B cell (primary cell): ENCODE results near the gene OR2AT4. TPM values are rescaled to one million over a fixed set of nuclear protein-coding genes. Genes with fewer than 3 reads are reported as not detected.

ENCODE experiments used
- ATAC-seq: fragments of 200-7000 bp; cut with Tn5 transposase; one replicate; pipeline ENCODE4 v1.10.0; 2021; ENCODE audit warnings: low read depth, mild to moderate bottlenecking, moderate number of reproducible peaks, moderate library complexity
- CTCF ChIA-PET: fragments of 350-600 bp; sonication (Branson Sonifier 250); formaldehyde crosslinking; loops from one replicate; lab custom pipeline; 2021; ENCODE audit warnings: antibody characterized with exemption, inconsistent platforms; lab: Charles Lee
- POLR2A ChIA-PET: fragments of 350-600 bp; sonication (Branson Sonifier 250); formaldehyde crosslinking; loops from one replicate; lab custom pipeline; 2021; ENCODE audit warnings: antibody characterized with exemption; lab: Charles Lee
- DNase-seq: peaks from one replicate; pipeline ENCODE4 v3.0.0; 2013
- H2AFZ ChIP-seq: 2 replicates; pipeline ENCODE4 v1.6.1; 2012; ENCODE audit warnings: mild to moderate bottlenecking, low read depth, low read length; ENCODE audit not compliant: insufficient read depth, poor library complexity, severe bottlenecking
- H3K27ac ChIP-seq, 2 donors: 1 replicate in 1 of 2; 2 replicates in 1 of 2; pipeline ENCODE4 v1.5.1; 2012 to 2013; ENCODE audit warnings: low read length in 2 of 2, mild to moderate bottlenecking in 2 of 2, moderate library complexity in 1 of 2
- H3K27me3 ChIP-seq, 4 experiments: fragments of 200-600 bp in 1 of 4; sonication (generic) in 1 of 4; replicated peaks in 1 of 4; 1 replicate in 2 of 4; 2 replicates in 2 of 4; pipeline versions ENCODE4 v1.6.1 to v1.7.0; 2013 to 2016; ENCODE audit warnings: low read length in 3 of 4, mild to moderate bottlenecking in 2 of 4, mixed read lengths in 1 of 4, moderate library complexity in 1 of 4; ENCODE audit not compliant: insufficient read depth in 4 of 4, control insufficient read depth in 3 of 4; ENCODE audit errors: control extremely low read depth in 1 of 4
- H3K36me3 ChIP-seq, 2 experiments: replicated peaks in 1 of 2; 1 replicate in 1 of 2; 2 replicates in 1 of 2; pipeline versions ENCODE4 v1.6.1 to v1.7.1; 2013; ENCODE audit warnings: low read length in 1 of 2; ENCODE audit not compliant: insufficient read depth in 2 of 2, control insufficient read depth in 1 of 2; ENCODE audit errors: control extremely low read depth in 1 of 2, extremely low read depth in 1 of 2
- H3K4me1 ChIP-seq, 2 donors: fragments of 200-600 bp in 1 of 2; sonication (generic) in 1 of 2; 1 replicate in 1 of 2; 2 replicates in 1 of 2; pipeline versions ENCODE4 v1.5.1 to v1.6.1; 2013 to 2017; ENCODE audit warnings: low read length in 2 of 2; ENCODE audit not compliant: control insufficient read depth in 2 of 2, insufficient read depth in 2 of 2
- H3K4me2 ChIP-seq: replicated peaks from 2 replicates; pipeline ENCODE3; 2012; ENCODE audit warnings: mild to moderate bottlenecking, low read depth, low read length; ENCODE audit not compliant: poor library complexity, severe bottlenecking
- H3K4me3 ChIP-seq, 5 experiments: fragments of 200-600 bp in 1 of 5; sonication (generic) in 1 of 5; 1 replicate in 3 of 5; 2 replicates in 2 of 5; pipeline versions ENCODE4 v1.5.1 to v1.7.0; 2011 to 2016; ENCODE audit warnings: low read length in 4 of 5, mild to moderate bottlenecking in 4 of 5, low read depth in 2 of 5, control low read depth in 1 of 5, moderate library complexity in 1 of 5; ENCODE audit not compliant: insufficient read depth in 1 of 5; ENCODE audit errors: control extremely low read depth in 1 of 5, extremely low read depth in 1 of 5
- H3K79me2 ChIP-seq: fragments of 200-600 bp; sonication (generic); one replicate; pipeline ENCODE4 v1.6.0; 2016; ENCODE audit warnings: low read length; ENCODE audit not compliant: control insufficient read depth, insufficient read depth
- H3K9ac ChIP-seq: fragments of 200-600 bp; sonication (generic); 2 replicates; pipeline ENCODE4 v1.6.1; 2017; ENCODE audit warnings: mild to moderate bottlenecking, low read length, moderate library complexity
- H3K9me3 ChIP-seq, 3 donors: one replicate each; pipeline versions ENCODE4 v1.6.1 to v1.7.1; 2013; ENCODE audit warnings: low read length in 2 of 3; ENCODE audit not compliant: control insufficient read depth in 2 of 3, insufficient read depth in 1 of 3; ENCODE audit errors: control extremely low read depth in 1 of 3
- H4K20me1 ChIP-seq: 2 replicates; pipeline ENCODE4 v1.6.0; 2012; ENCODE audit warnings: mild to moderate bottlenecking, low read length; ENCODE audit not compliant: insufficient read depth, control insufficient read depth, poor library complexity, severe bottlenecking
- H3K27ac Mint-ChIP-seq: one replicate; pipeline ENCODE4 v1.8.0; 2021; ENCODE audit warnings: mixed read lengths
- H3K27me3 Mint-ChIP-seq: one replicate; pipeline ENCODE4 v1.8.0; 2021; ENCODE audit warnings: mixed read lengths
- H3K4me1 Mint-ChIP-seq: one replicate; pipeline ENCODE4 v1.8.0; 2021; ENCODE audit warnings: mixed read lengths
- H3K4me3 Mint-ChIP-seq: one replicate; pipeline ENCODE4 v1.8.0; 2021; ENCODE audit warnings: mixed read lengths
- H3K9me3 Mint-ChIP-seq: one replicate; pipeline ENCODE4 v1.8.0; 2022; ENCODE audit warnings: mixed read lengths; ENCODE audit not compliant: insufficient read depth
- EZH2 ChIP-seq: IDR thresholded peaks from 2 replicates; pipeline ENCODE4 v1.6.1; 2012; ENCODE audit warnings: borderline replicate concordance, low read depth, mild to moderate bottlenecking, moderate library complexity, low read length; ENCODE audit not compliant: insufficient read depth, poor library complexity, severe bottlenecking
- WGBS: methylation state at CpG from one replicate; pipeline ENCODE4 v1.1.5; 2013; ENCODE audit warnings: missing lambda C conversion rate; ENCODE audit not compliant: insufficient coverage; 5-methylcytosine and 5-hydroxymethylcytosine counted together
- intact Hi-C: fragments of 100-400 bp; cut with micrococcal nuclease; formaldehyde crosslinking; loops from one replicate; pipeline ENCODE4 v1.10.0; 2022
- polyA plus RNA-seq: library from polyadenylated mRNA; depleted of rRNA; stranded (reverse); fragments of >200 nt; gene quantifications from 2 replicates; pipeline ENCODE4 v1.2.3, GENCODE V29; 2012
- total RNA-seq, 2 donors: library from RNA; stranded (reverse); fragments of 120-200 nt in 1 of 2; gene quantifications; 1 replicate in 1 of 2; 2 replicates in 1 of 2; pipeline versions ENCODE4 v1.2.3 to v1.2.4, GENCODE V29; 2013 to 2022
- TF ChIP-seq, protein P1 (sequence below): fragments of 200-600 bp; IDR thresholded peaks from one replicate; pipeline ENCODE4 v1.8.0; 2022; ENCODE audit warnings: antibody characterized with exemption, mild to moderate bottlenecking

OR2AT4 gene
- total and polyA plus RNA-seq, 2 donors (not counting 1 experiment from before 2014, with no cell fraction given), result not detected

- H3K27me3 Mint-ChIP-seq, result peaks cover 43% of the 10 kb centered on the region
- Histone ChIP-seq H3K4me2 (no peak overlapping the region), H3K9ac (no peak overlapping the region), H2AFZ (no peak overlapping the region), H3K27me3 (peaks cover 0 to 11% (median 2%) of the 10 kb centered on the region in 4 experiments), H3K4me1 (no peaks in the 10 kb centered on the region), H4K20me1 (no peaks in the 10 kb centered on the region), H3K4me3 (no peak overlapping the region), H3K27ac (no peak overlapping the region), H3K36me3 (no peaks in the 10 kb centered on the region), H3K79me2 (no peaks in the 10 kb centered on the region), H3K9me3 (no peaks in the 10 kb centered on the region)
- ChIA-PET POLR2A (no interaction called here), CTCF (interaction anchor here (0.7 to 1.8 kb wide), 4 partner anchors 8 to 204 kb away, joined by 3 to 6 read pairs (median 5); no protein-coding TSS in a partner anchor)
- no peak overlapping the region for H3K4me3 Mint-ChIP-seq
- DNase-seq, result no peak
- ATAC-seq, result no peak
- no peak for TF ChIP-seq EZH2
- TF ChIP-seq, protein P1, sequence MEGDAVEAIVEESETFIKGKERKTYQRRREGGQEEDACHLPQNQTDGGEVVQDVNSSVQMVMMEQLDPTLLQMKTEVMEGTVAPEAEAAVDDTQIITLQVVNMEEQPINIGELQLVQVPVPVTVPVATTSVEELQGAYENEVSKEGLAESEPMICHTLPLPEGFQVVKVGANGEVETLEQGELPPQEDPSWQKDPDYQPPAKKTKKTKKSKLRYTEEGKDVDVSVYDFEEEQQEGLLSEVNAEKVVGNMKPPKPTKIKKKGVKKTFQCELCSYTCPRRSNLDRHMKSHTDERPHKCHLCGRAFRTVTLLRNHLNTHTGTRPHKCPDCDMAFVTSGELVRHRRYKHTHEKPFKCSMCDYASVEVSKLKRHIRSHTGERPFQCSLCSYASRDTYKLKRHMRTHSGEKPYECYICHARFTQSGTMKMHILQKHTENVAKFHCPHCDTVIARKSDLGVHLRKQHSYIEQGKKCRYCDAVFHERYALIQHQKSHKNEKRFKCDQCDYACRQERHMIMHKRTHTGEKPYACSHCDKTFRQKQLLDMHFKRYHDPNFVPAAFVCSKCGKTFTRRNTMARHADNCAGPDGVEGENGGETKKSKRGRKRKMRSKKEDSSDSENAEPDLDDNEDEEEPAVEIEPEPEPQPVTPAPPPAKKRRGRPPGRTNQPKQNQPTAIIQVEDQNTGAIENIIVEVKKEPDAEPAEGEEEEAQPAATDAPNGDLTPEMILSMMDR, result no peak
- no peaks in the 10 kb centered on the region for H3K9me3 Mint-ChIP-seq
- H3K27ac Mint-ChIP-seq, result no peak overlapping the region
- WGBS, result 58% methylated on average over 6 of the region's 6 CpGs
- intact Hi-C loops, result no loop called here
- no peaks in the 10 kb centered on the region for H3K4me1 Mint-ChIP-seq
Observed at GRCh38 chr11:75133976-75134375, 37.3 kb upstream of the OR2AT4 start.

GRCh38 chr11:75132080-75132479, 35.4 kb upstream of the OR2AT4 start:
- Histone ChIP-seq H3K79me2 (no peaks in the 10 kb centered on the region), H3K9me3 (no peaks in the 10 kb centered on the region), H3K36me3 (no peaks in the 10 kb centered on the region), H2AFZ (no peak overlapping the region), H3K27me3 (peaks cover 0 to 17% (median 1%) of the 10 kb centered on the region in 4 experiments), H3K4me2 (no peak overlapping the region), H3K27ac (no peak overlapping the region), H3K4me3 (no peak overlapping the region), H4K20me1 (no peaks in the 10 kb centered on the region), H3K4me1 (no peaks in the 10 kb centered on the region), H3K9ac (no peak overlapping the region)
- 95% methylated on average over 3 of the region's 3 CpGs for WGBS
- H3K27me3 Mint-ChIP-seq, result peaks cover 41% of the 10 kb centered on the region
- no peak for DNase-seq
- TF ChIP-seq EZH2, result no peak
- TF ChIP-seq, protein P1, result no peak
- no peaks in the 10 kb centered on the region for H3K4me1 Mint-ChIP-seq
- ATAC-seq, result no peak
- CTCF ChIA-PET, result interaction anchor here (1.6 kb wide), 1 partner anchor 8 kb away, joined by 6 read pairs; no protein-coding TSS in a partner anchor
- no peaks in the 10 kb centered on the region for H3K9me3 Mint-ChIP-seq
- intact Hi-C loops, result no loop called here
- H3K27ac Mint-ChIP-seq, result no peak overlapping the region
- POLR2A ChIA-PET, result no interaction called here
- H3K4me3 Mint-ChIP-seq, result no peak overlapping the region
